PC-3 (cell line): ENCODE results near the gene DCAF5.

Experiments
- CTCF ChIP-seq: fragments of 300-600 bp; sonication (generic); conservative IDR thresholded peaks from 2 replicates; pipeline ENCODE4 v1.5.1; 2017; ENCODE audit warnings: antibody characterized with exemption, low read depth, mild to moderate bottlenecking, low read length
- EZH2 ChIP-seq: fragments of 300-600 bp; sonication (generic); IDR thresholded peaks from one replicate; pipeline ENCODE4 v1.6.1; 2017; ENCODE audit warnings: antibody characterized with exemption, mild to moderate bottlenecking, low read length; ENCODE audit not compliant: unreplicated experiment
- EZH2phosphoT487 ChIP-seq: fragments of 300-600 bp; sonication (generic); IDR thresholded peaks from 2 replicates; pipeline ENCODE4 v1.6.1; 2018; ENCODE audit warnings: mild to moderate bottlenecking, antibody characterized with exemption, low read length, borderline replicate concordance

DNA sequence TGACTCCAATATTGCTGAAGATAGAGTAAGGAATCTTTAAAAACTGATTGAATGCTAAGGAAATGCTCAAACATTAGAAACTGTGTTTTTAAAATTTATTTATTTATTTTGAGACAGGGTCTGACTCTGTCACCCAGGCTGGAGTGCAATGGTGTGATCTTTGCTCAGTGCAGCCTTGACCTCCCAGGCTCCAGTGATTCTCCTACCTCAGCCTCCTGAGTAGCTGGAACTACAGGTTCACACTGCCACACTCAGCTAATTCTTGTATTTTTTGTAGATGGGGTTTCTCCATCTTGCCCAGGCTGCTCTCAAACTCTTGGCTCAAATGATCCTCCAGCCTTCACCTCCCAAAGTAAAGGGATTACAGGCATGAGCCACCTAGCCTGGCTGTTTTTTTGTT is 3.3 kb upstream of the DCAF5 start:
- TF ChIP-seq CTCF = no peak
- TF ChIP-seq EZH2phosphoT487 = no peak
- TF ChIP-seq EZH2 = no peak
